ENCODE results near the gene MSMB.
"Not testable (repeated sequence)": the region's sequence is repeated elsewhere in the genome, so short reads cannot be mapped to it uniquely, and the experiment has no call there.

MSMB gene

GRCh38 chr10:46004963-46005362 lies 41.1 kb downstream of the MSMB start:
- no peak for DNase-seq

GRCh38 chr10:46002916-46003693 lies 43.0 kb downstream of the MSMB start:
- DNase-seq: no peak

- not testable (repeated sequence) for DNase-seq
Observed at GRCh38 chr10:46002189-46002687, 43.8 kb downstream of the MSMB start.

GRCh38 chr10:46001187-46001756 lies 44.8 kb downstream of the MSMB start:
- DNase-seq: no peak

- DNase-seq: no peak
Observed at GRCh38 chr10:46000538-46000937, 45.5 kb downstream of the MSMB start.

- not testable (repeated sequence) for DNase-seq
Observed at GRCh38 chr10:45999955-46000354, 46.1 kb downstream of the MSMB start.

GRCh38 chr10:45997994-45998763 lies 47.9 kb downstream of the MSMB start:
- no peak for DNase-seq

GRCh38 chr10:45997557-45997956 lies 48.5 kb downstream of the MSMB start:
- DNase-seq: no peak

GRCh38 chr10:45985590-45985989 lies 60.5 kb downstream of the MSMB start:
- not testable (repeated sequence) for DNase-seq

- DNase-seq: not testable (repeated sequence)
Observed at GRCh38 chr10:45984473-45984872, 61.6 kb downstream of the MSMB start.

GRCh38 chr10:45983538-45984186 lies 62.4 kb downstream of the MSMB start:
- DNase-seq: peak; percentile 43 to 66

Measured in CD4-positive, alpha-beta T cell treated with Interleukin-1 beta for 1 hour (primary cell).